CD1c-positive myeloid dendritic cell (primary cell): Measurements from ENCODE around the gene TAS2R5.
A peak's percentile ranks its signal among the peaks of the same experiment; 100 is the strongest.
"Not testable (repeated sequence)": the region's sequence is repeated elsewhere in the genome, so short reads cannot be mapped to it uniquely, and the experiment has no call there.

Experiments used
- DNase-seq: peaks from one replicate; pipeline ENCODE4 v3.0.0-alpha.2; 2016; ENCODE audit errors: extremely low spot score

Gene TAS2R5

GRCh38 chr7:141789917-141790316, at the start of gene TAS2R5:
TAS2R5 (plus strand) TSS chr7:141790217; CDS start chr7:141790362, 145 bp downstream.
- DNase-seq: no peak

GRCh38 chr7:141742229-141742628, 47.8 kb upstream of the TAS2R5 start:
- no peak for DNase-seq

- DNase-seq: no peak
Observed at GRCh38 chr7:141744131-141744530, 45.9 kb upstream of the TAS2R5 start.

GRCh38 chr7:141748396-141748795, 41.6 kb upstream of the TAS2R5 start:
- DNase-seq: no peak

GRCh38 chr7:141751904-141752303, 38.1 kb upstream of the TAS2R5 start:
- DNase-seq: not testable (repeated sequence)

- DNase-seq: no peak
Observed at GRCh38 chr7:141752634-141753033, 37.4 kb upstream of the TAS2R5 start.

GRCh38 chr7:141754939-141755338, 35.1 kb upstream of the TAS2R5 start:
- peak; percentile 44 for DNase-seq

GRCh38 chr7:141763797-141764196, 26.2 kb upstream of the TAS2R5 start, which contains the start of gene TAS2R3:
TAS2R3 (plus strand) TSS chr7:141764097; CDS start chr7:141764159, 62 bp downstream.
- no peak for DNase-seq

GRCh38 chr7:141770083-141770583, 19.9 kb upstream of the TAS2R5 start:
- DNase-seq: not testable (repeated sequence)

GRCh38 chr7:141776374-141776773, 13.6 kb upstream of the TAS2R5 start, which contains the start of gene TAS2R4:
TAS2R4 (plus strand) TSS chr7:141776674; CDS start chr7:141778489, 1,815 bp downstream.
- DNase-seq: no peak

- peak; percentile 46 for DNase-seq
Observed at GRCh38 chr7:141785706-141786552, 4.1 kb upstream of the TAS2R5 start.

GRCh38 chr7:141788296-141788695, 1.7 kb upstream of the TAS2R5 start:
- DNase-seq: no peak

- no peak for DNase-seq
Observed at GRCh38 chr7:141792526-141792925, 2.5 kb downstream of the TAS2R5 start.

GRCh38 chr7:141820067-141820466, 30.1 kb downstream of the TAS2R5 start:
- no peak for DNase-seq

GRCh38 chr7:141822432-141822831, 32.4 kb downstream of the TAS2R5 start:
- not testable (repeated sequence) for DNase-seq

GRCh38 chr7:141837683-141838082, 47.7 kb downstream of the TAS2R5 start:
- no peak for DNase-seq

- no peak for DNase-seq
Observed at GRCh38 chr7:141838581-141838980, 48.6 kb downstream of the TAS2R5 start.

GRCh38 chr7:141839256-141839655, 49.2 kb downstream of the TAS2R5 start:
- DNase-seq: no peak

GRCh38 chr7:141840708-141841107, 50.7 kb downstream of the TAS2R5 start:
- DNase-seq: no peak
